GM19463 (cell line): Measurements from ENCODE around the gene KLHL40.
"Not testable (repeated sequence)": the region's sequence is repeated elsewhere in the genome, so short reads cannot be mapped to it uniquely, and the experiment has no call there.

ENCODE experiments used
- ATAC-seq: cut with Tn5 transposase; IDR thresholded peaks from one replicate; pipeline ENCODE4 v1.9.1; 2021; ENCODE audit warnings: mild to moderate bottlenecking, moderate library complexity; ENCODE audit not compliant: unreplicated experiment

The KLHL40 gene

GRCh38 chr3:42717306-42717705 lies 32.0 kb downstream of the KLHL40 start:
- ATAC-seq, result no peak

- no peak for ATAC-seq
Observed at GRCh38 chr3:42718338-42718737, 33.0 kb downstream of the KLHL40 start.

- ATAC-seq, result no peak
Observed at GRCh38 chr3:42719002-42719401, 33.7 kb downstream of the KLHL40 start.

GRCh38 chr3:42720126-42720525 lies 34.8 kb downstream of the KLHL40 start:
- no peak for ATAC-seq

- no peak for ATAC-seq
Observed at GRCh38 chr3:42721690-42722089, 36.4 kb downstream of the KLHL40 start.

GRCh38 chr3:42722442-42722841 lies 37.1 kb downstream of the KLHL40 start:
- ATAC-seq, result not testable (repeated sequence)

GRCh38 chr3:42723219-42723618 lies 37.9 kb downstream of the KLHL40 start:
- no peak for ATAC-seq

GRCh38 chr3:42725454-42725853 lies 40.1 kb downstream of the KLHL40 start:
- ATAC-seq, result no peak

- no peak for ATAC-seq
Observed at GRCh38 chr3:42728056-42728455, 42.7 kb downstream of the KLHL40 start.

- ATAC-seq, result no peak
Observed at GRCh38 chr3:42728668-42729364, 43.5 kb downstream of the KLHL40 start.

GRCh38 chr3:42729404-42730145 lies 44.2 kb downstream of the KLHL40 start:
- ATAC-seq, result no peak

GRCh38 chr3:42730294-42730693 lies 45.0 kb downstream of the KLHL40 start:
- no peak for ATAC-seq

- ATAC-seq, result no peak
Observed at GRCh38 chr3:42730706-42731420, 45.5 kb downstream of the KLHL40 start.

- no peak for ATAC-seq
Observed at GRCh38 chr3:42731476-42732195, 46.3 kb downstream of the KLHL40 start.

GRCh38 chr3:42732196-42732828 lies 47.0 kb downstream of the KLHL40 start:
- no peak for ATAC-seq

GRCh38 chr3:42732829-42733459 lies 47.6 kb downstream of the KLHL40 start:
- no peak for ATAC-seq

- ATAC-seq, result no peak
Observed at GRCh38 chr3:42733501-42734262, 48.3 kb downstream of the KLHL40 start.

- no peak for ATAC-seq
Observed at GRCh38 chr3:42734263-42734860, 49.0 kb downstream of the KLHL40 start.

GRCh38 chr3:42735019-42735418 lies 49.7 kb downstream of the KLHL40 start:
- ATAC-seq, result no peak
